ENCODE data around the gene LYPD8.

The LYPD8 gene

DNA sequence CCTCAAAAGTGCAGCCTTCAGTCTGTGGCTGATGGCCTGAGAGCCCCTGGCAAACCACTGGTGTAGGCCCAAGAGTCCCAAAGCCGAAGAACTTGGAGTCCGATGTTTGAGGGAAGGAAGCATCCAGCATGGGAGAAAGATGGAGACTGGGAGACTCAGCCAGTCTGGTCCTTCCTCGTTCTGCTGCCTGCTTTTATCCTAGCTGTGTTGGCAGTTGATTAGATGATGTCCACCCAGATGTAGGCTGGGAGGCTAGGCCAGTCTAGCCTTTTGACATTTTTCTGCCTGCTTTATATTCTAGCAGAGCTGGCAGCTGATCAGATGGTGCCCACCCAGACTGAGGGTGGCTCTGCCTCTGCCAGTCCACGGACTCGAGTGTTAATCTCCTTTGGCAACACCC, 1.1 kb upstream of the LYPD8 start:
- no peak for DNase-seq

DNA sequence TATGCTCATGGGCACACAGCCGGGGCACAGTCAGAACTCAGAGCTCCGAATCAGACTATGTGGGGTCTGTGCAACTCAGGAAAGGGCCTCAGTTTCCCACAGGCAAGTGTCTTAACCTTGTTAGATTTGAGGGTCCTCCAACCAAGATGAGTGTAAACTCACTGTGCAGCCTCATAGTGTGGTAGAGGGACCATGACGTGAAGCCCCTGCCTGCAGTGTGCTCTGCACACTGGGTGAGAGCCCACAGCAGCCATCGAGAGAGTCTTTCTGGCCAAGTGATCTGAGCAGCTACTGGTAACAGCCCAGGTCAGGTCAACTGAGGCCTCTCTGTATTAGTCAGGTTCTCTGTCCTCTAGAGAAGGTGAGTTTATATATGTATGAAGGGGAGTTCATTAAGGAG, 592 bp upstream of the LYPD8 start:
- DNase-seq = no peak

DNA sequence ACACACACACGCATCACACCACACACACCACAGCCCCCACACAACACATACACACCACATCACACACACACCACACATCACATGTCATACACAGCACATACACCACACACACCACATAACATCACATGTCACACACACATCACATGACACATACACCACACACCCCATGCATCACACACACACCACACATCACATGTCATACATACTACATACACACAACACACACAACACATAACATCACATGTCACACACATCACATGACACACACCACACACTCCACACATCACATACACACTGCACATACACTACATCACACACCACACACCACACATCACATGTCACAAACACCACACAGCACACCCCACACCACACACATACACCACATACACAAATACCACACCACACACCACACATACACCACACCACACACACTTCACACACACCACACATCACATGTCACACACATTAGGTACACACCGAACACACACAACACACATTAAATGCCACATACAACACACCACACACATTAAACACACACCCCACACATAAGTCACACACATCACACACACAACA, 1.8 kb downstream of the LYPD8 start:
- no peak for DNase-seq

DNA sequence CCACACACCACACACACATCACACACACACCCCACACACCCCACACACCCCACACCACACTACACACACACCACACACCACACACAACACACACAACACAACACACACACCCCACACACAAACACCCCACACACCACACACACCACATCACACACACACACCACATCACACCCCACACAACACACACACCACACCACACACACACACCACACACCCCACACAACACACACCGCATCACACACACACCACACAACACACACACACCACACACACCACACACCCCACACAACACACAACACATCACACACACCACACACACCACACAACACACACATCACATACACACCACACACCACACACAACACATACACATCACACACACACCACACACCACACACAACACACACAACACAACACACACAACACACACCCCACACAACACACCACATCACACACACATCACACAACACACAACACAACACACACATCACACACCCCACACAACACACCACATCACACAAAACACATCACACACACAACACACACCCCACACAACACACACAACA, 2.4 kb downstream of the LYPD8 start:
- no peak for DNase-seq

DNA sequence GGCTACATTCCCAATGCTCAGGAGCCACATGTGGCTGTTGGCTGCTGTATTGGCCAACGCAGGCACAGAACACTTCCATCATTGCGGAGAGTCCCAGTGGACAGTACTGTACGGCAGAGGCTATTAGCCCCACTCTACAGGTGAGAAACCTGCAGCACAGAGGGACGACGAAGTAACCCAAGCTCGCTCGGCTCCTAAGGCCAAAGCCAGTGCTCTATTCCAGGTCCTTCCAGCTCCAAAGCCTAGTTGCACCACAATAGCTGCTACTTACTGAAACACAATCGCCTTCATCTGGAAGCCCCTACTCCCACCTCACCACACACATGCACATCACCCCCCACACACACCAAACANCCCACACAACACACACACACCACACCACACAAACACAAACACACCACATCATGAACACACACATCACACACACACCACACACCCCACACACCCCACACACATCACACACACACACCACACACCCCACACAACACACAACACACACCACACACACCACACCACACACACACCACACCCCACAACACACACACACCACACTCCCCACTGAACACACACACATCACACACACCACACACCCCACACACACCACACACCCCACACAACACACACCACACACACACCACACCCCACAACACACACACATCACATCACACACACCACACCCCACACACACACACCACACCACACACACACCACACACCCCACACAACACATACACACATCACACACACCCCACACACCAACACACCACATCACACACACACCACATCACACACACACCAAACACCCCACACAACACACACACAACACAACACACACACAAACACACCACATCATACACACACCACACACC, 3.2 kb downstream of the LYPD8 start:
- DNase-seq = no peak

DNA sequence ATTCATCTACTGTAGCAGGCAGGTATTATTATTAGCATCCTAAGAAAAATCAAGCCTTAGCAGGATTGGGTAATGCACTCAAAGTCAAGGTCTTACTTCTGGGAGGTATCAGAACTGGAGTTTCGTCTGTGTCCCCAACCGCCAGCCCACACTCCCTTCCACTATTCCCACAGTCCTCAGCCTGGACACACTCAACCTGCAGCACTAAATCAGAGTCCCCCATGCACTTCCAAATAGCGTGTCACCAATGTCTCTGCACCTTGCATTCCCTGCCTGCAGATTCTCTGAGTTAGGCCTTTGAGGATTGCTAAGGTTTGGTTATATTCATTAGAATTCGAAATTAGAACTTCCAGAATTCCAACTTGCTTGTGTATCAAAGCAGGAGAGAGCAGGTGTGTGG, 3.9 kb downstream of the LYPD8 start:
- no peak for DNase-seq

DNA sequence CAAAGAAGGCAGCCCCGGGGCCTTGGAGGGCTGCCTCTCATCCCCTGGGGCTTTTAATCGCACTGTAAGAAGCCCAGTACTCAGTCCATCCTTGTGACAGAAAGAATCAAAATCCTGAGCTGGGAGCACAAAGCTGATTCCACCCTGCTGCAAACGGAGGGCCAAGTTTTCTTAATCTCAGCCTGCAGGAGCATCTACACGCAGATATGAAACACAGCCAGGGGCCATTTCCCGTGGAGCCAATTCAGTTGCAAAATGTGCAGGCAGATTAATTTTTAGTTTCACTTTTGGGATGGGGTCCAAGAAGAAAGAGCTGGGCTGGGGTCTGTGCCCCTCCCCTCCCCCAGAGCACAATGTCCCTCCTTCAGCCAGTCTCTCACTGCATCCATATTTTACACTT, 4.4 kb downstream of the LYPD8 start:
- no peak for DNase-seq

DNA sequence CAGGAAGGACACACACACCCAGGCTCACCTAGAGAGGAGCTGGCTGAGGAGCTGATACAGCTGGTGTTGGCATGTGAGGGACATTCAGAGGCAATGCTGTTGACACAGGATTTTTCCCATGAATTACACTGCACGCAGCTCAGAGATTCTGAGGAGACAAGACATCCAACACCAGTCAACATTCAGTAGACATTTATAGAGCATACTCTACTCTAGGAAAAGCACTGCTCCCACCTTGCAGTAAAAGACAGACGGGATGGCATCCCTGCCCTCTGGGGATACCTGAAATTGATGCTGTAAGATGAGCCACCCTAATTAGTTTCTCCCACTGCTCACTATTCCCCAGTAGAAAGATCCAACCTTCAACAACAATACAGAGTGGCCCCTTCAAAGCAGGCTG, 5.1 kb downstream of the LYPD8 start:
- DNase-seq = no peak

DNA sequence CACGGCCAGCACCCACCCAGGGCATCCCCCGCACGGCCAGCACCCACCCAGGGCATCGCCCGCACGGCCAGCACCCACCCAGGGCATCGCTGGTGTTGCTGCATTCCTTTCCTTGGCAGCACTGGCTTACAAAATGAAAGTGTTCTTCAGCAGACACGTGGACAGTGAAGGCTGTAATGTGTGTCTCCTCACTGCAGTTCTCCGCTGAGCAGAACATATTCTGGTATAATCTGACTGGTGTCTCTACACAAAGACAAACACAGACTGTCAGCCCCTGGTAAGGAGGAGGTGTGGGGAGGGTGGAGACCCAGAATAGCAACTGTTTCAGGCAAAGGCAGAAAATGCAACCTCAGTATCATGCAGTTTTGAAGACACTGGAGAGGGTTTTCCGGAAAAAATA, 7.3 kb downstream of the LYPD8 start:
- DNase-seq = no peak

DNA sequence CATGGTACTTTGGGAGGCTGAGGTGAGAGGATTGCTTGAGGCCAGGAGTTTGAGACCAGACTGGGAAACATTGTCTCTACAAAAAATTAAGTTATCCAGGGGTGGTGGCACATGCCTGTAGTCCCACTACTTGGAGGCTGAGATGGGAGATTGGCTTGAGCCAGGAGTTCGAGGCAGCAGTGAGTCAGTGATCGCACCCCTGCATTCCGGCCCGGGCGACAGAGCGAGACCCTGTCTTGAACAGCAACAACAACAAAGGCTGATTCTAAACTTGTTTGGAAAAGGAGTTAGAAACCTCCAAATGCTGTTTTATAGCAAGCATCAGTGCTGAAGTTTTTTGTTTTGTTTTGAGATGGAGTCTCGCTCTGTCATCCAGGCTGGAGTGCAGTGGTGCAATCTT, 14.7 kb downstream of the LYPD8 start:
- no peak for DNase-seq

DNA sequence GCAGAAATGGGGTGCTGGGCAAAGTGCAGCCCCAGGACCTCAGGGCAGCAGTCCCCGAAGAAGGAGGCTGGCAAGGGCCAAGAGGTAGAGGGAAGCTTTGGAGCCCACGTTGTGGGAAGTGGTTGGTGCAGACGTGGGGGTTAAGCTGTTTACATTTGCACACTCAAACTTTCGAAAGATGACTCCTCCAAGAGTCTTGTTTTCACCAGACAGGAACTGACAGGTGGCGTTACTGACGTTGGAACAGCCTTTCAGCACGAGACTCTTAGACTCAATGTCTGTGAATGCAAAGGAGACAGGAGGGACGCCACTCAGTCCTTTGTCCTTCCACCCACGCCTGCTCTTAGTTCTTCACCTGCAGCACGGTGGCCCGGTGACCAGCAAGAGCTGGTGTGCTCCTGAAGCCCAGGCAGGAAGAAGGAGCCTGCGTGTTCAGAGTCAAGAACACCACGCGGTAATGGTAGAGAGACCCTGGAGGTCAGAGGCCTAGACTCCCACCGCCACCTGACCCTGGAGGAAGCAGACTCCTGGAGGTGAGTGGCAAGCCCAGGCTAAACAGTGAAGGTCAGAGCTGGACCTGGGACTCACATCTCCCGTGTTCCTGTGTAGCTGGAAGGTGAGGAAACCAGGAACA, 15.9 kb downstream of the LYPD8 start:
- DNase-seq = no peak

DNA sequence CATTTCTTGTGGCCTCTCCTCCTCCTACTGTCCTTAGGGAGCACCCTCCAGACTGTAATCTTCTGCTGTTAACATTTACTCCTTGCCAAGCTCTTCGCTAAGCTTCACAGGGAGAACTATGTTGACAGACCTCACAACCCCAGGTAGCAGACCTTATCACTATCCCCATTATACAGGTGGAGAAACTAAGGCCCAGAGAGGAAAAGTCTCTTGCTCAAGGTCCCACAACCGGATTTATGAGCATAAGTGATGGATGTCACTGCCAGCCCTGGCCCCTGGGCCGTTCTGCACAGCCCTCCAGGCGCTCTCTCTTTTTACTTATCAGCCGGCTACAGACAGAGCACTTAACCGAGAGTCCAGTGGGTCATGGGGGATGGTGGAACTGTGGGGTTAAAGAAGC, 18.1 kb downstream of the LYPD8 start:
- DNase-seq = no peak

DNA sequence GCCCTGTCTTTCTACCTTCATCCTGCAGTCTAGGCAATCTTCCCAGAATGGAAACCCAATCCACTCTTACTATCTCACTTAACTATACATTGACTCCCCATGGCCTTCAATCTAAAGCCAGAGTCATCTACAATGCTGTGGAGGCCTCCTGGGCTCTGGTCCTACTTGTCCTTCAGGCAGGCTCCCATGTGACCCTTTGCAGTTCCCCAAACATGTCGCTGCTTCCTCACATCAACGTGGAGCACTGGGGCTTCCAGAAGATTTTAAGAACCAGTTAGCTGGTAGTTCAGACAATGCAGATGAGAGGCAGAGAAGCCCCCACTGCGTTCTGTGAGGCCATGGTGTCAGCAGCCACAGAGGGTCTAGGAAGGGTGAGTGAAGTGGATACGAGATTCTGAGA, 18.6 kb downstream of the LYPD8 start:
- no peak for DNase-seq

DNA sequence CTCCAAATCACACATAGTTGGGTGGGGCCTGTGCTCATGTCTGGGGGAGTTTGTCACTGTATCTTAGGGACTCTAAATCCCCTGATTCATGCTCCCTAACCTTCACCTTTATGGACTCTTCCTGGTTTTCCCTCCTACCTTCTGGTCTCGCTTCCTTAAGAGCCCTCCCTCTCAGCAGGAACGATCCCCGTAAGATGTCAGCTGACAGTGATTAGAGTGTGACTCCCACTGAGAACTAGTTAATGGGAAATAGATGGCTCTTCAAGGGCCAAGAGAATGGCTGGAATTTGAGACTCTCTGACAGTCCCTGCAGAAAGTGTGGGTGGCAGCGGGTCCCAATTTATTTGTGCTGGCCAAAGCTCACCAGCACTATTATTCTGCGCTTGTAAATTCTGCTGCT, 22.0 kb downstream of the LYPD8 start:
- DNase-seq = no peak

DNA sequence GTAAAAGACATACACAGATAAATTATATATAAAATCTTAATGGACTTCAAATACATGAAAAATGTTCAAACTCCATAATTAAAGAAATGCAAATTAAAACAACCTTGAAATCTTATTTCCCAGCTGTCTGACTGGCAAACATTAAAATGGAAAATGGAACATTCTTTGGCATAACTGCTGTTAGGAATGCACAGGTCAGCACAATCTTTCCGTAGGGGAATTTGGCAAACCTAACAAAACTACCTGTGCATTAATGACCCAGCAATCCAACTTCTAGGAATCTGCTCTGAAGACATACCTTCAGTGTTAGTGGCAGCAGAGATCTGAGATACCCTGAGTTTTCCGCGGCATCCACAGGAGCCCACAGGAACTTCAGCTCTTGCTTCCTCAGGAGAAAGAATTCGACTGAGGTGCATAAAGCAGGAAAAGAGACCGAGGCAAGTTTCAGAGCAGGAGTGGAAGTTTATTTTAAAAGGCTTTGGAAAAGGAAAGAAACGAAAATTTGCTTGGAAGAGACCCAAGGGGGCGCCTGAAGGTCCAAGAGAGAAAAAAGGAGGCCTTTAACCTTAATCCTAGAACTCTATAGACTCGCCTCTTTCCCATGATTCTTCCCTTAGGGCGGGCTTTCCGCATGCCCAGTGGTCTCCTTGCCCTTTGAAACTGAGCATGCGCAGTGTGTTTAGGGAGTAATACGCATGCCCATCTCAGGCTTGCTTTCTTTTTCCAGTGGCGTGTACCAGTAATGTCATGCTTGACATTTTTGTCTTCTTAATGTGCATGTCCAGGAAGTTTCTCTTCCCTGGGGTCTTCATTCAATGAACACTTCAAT, 24.8 kb downstream of the LYPD8 start:
- DNase-seq = no peak

DNA sequence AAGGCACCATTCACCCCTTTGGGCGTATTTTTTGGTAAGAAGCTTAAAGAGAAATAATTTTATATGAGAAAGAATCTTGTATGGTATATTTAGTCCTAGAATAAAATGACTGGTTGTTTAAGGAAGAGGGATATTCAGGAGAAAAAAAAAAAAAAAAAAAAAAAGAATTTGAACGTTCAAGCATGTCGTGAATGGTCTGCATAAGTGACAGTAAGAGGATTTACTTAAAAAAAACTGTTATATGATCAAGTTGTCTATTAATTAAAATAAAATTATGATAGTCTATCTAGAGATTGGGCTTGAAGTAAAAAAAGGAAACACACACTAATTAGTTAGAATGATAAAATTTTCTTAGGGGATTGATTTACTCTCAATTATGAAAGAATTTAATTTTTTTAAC, 41.3 kb downstream of the LYPD8 start:
- no peak for DNase-seq

DNA sequence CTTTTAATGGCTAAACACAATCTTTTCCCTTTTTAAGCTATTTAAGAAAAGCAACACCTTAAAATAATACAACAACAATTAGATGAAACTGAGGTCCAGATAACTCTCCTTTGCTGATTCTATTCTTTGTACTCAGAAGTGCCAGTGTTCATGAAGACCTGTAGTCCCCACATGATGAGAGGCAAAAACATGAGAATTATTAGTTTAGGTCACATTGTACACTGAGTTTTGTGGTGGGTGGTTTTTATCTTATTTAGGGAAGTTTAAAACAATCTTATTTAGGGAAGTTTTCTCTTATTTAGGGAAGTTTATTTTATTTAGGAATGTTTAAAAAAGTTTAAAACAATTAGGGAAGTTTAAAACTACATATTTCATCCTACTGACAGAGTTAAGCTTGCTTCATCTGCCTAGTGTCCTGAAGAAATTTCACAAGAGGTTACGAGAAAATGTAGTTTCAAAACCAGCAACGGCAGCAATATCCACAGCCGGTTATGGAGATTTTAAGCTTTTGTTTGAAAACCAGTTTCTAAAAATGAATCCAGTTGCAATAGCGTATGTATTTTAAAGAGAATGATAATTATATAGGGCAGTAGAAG, 45.2 kb downstream of the LYPD8 start:
- DNase-seq = no peak

DNA sequence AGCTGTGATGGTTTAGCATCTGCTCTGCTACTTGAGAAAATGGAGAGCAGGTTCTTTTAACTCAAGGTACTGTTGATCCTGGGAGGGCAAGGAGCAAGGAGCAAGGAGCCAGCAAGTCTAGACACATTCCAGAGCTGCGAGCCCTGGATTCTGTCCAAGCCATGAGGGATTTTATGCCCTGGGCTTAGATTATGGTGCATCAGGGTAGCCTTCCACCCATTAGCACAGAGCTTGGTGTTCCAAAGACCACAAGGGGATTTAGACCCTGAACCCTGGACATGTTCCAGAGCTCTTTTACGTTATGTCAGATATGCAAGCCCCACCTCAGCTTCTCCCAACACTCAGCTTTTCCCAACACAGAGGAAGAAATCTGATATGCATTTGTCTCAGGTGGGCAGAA, 51.0 kb downstream of the LYPD8 start:
- DNase-seq = no peak

DNA sequence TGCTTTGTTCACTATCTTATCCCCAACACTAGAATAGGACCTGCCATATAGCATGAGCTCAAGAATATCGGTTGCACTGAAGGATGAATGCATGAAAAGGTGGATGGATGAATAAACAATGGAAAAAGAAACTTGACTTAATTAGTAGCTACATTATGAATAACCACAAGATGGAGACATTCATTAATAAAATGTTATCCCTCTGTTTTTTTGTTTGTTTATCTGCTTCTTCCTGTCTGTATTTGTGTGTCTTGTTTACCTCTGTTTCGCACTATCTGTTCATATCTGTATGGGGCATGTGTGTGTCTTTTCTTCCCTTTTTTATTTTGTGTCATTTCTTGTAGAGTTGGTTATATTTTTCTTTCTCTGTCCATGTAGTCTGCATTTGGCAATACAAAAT, 51.9 kb downstream of the LYPD8 start:
- DNase-seq = no peak

DNA sequence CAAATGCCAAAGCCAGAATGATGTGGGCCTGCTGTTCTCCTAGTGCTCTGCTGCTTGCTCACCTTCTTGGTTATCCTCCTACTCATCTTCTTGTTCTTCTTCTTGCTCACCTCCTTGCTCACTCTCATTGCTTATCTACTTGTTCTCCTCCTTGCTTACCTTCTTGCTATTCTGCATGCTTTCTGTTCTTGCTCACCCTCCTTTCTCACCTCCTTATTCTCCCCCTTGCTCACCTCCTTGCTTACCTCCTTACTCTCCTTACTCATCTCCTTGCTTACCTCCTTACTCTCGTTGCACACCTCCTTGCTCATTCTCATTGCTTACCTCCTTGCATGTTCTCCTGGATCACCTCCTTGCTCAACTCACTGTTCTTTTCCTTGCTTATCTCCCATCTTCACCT, 52.8 kb downstream of the LYPD8 start, which contains the start of gene OR14I1:
Gene OR14I1, minus strand, starts transcription at position 53 of the 400 bp plus-strand sequence.
- no peak for DNase-seq

DNA sequence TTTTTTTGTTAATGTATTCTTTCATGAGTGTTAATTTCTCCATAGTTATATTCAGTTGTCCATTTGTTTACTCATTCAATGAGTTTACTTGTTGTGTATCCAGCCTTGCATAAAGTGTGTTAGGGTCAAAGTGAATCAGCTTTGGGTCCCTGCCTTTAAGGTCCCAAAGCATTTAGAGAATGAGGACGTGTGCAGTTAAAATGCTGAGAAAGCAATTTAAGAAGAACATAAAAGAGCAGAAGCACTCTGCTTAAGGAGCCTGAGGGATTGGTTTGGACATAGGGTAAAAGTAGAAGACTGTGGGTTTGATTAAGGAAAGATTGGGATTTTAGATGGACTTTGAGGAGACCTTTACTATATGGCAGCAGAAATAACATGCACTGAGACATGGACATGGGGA, 56.5 kb downstream of the LYPD8 start:
- no peak for DNase-seq

DNA sequence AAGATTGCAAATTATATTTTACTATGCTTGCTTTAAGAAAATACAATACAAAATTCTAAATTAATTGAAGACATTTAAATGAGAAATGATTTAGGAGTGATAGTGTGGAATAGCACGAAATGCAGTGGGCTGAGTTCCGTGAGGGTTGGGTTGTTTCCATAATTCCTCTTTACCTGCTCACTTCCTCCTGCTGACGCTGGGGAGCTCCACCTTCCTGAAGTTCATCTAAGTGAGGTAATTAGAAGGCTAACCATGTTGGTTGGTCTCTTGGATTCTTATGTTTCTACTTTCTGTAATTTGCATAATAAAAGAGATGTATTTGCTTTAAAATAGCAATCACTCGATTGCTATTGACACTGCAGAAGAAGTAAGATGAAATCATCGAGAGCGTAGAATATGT, 57.7 kb downstream of the LYPD8 start:
- no peak for DNase-seq

DNA sequence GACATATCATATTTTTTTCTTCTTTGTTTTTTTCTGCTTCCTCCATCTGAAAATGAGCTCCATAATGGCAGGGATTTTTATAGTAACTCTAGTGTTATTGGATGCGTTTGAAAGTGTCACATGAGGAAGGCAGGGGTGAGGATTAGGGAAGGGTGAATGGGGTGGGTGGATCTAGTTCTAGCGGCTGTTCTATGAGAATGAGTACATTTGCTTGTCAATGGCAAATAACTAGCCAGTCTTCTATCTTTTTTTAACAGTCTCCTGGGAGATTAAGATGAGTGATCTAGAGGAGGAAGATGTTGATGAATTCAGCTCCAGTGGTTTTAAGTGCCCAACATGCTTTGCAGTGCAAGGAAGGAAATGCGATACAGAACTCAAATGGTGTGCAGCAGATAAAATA, 58.8 kb downstream of the LYPD8 start:
- no peak for DNase-seq

All from DMS 273 treated with DMSO at 0.1 percent for 48 hours (cell line).